GM23248 (cell line): Measurements from ENCODE around the gene FAM240B.

Source experiments
- EZH2 ChIP-seq: fragments of 200-600 bp; sonication (generic); IDR thresholded peaks from 2 replicates; pipeline ENCODE4 v1.6.1; 2018; ENCODE audit warnings: antibody characterized with exemption, mild to moderate bottlenecking; ENCODE audit not compliant: insufficient read depth, poor library complexity, severe bottlenecking
- EZH2phosphoT487 ChIP-seq: fragments of 200-600 bp; sonication (generic); IDR thresholded peaks from 2 replicates; pipeline ENCODE4 v1.6.1; 2018; ENCODE audit warnings: antibody characterized with exemption, moderate library complexity, mild to moderate bottlenecking, low read depth; ENCODE audit not compliant: insufficient read depth

- TF ChIP-seq EZH2 (no peak), EZH2phosphoT487 (no peak)
Observed at GRCh38 chr9:38747067-38747466, 27.1 kb upstream of the FAM240B start.
